WI38 (cell line): ENCODE results near the gene HNRNPD.
"Not testable (repeated sequence)": the region's sequence is repeated elsewhere in the genome, so short reads cannot be mapped to it uniquely, and the experiment has no call there.

Experiments
- H3K4me3 ChIP-seq: 2 replicates; pipeline ENCODE4 v1.5.1; 2011; ENCODE audit warnings: low read depth, mild to moderate bottlenecking, control low read depth, low read length
- CTCF ChIP-seq: IDR thresholded peaks from 2 replicates; pipeline ENCODE4 v1.5.1; 2012; ENCODE audit warnings: low read depth, mild to moderate bottlenecking, control low read depth, low read length

The HNRNPD gene

GRCh38 chr4:82331814-82332213 lies 42.0 kb downstream of the HNRNPD start:
- TF ChIP-seq CTCF, result no peak
- H3K4me3 ChIP-seq, result no peak overlapping the region

DNA sequence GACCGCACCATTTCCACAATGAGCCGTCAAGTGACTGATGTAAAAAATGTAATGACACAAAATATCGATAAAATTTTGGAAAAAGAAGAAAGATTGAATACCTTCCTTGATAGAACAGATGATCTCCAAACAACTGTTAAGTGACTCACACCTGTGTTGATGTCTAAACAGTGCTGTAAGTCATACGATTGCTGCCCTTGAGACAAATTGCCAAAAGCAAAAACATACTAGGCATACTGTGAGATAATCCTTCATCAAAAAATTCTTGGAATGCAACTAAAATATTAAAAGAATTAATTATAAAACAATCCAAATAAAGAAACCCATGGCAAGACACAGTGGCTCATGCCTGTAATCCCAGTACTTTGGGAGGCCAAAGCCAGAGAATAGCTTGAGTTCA lies 53.4 kb downstream of the HNRNPD start:
- no peak for TF ChIP-seq CTCF
- H3K4me3 ChIP-seq, result no peak overlapping the region

DNA sequence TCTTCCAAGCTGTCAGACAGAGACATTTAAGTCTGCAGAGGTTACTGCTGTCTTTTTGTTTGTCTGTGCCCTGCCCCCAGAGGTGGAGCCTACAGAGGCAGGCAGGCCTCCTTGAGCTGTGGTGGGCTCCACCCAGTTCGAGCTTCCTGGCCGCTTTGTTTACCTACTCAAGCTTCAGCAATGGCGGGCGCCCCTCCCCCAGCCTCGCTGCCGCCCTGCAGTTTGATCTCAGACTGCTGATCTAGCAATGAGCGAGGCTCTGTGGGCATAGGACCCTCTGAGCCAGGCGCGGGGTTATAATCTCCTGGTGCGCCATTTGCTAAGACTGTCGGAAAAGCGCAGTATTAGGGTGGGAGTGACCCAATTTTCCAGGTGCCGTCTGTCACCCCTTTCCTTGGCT lies 70.7 kb downstream of the HNRNPD start:
- H3K4me3 ChIP-seq, result not testable (repeated sequence)
